GM10266 (cell line): Measurements from ENCODE around the gene NHSL1.

Experiments
- DNase-seq: peaks from one replicate; pipeline ENCODE4 v3.0.0; 2012; ENCODE audit errors: extremely low spot score
- CTCF ChIP-seq: IDR thresholded peaks from 2 replicates; pipeline ENCODE4 v1.5.1; 2012; ENCODE audit warnings: mild to moderate bottlenecking, low read depth; ENCODE audit not compliant: control insufficient read depth, insufficient read depth; ENCODE audit errors: missing control alignments

Gene NHSL1

GRCh38 chr6:138487102-138487604 is 12.1 kb downstream of the NHSL1 start:
- no peak for DNase-seq
- no peak for TF ChIP-seq CTCF

GRCh38 chr6:138486249-138487101 is 12.8 kb downstream of the NHSL1 start:
- DNase-seq = no peak
- no peak for TF ChIP-seq CTCF

GRCh38 chr6:138485586-138486248 is 13.6 kb downstream of the NHSL1 start:
- TF ChIP-seq CTCF = no peak
- DNase-seq = no peak

- no peak for DNase-seq
- TF ChIP-seq CTCF = no peak
Measured at GRCh38 chr6:138485005-138485545, 14.2 kb downstream of the NHSL1 start.

GRCh38 chr6:138484018-138484731 is 15.1 kb downstream of the NHSL1 start:
- no peak for TF ChIP-seq CTCF
- DNase-seq = peak; percentile 13

- no peak for TF ChIP-seq CTCF
- DNase-seq = no peak
Measured at GRCh38 chr6:138482816-138483215, 16.5 kb downstream of the NHSL1 start.
